SK-N-SH (cell line): ENCODE results near the gene TUBD1. TPM values are rescaled to one million over a fixed set of nuclear protein-coding genes. Genes with fewer than 3 reads are reported as not detected.

Experiments
- CTCF ChIA-PET: fragments of 300-600, 350-600 bp; formaldehyde crosslinking; extraction: SDS; loops from one replicate; lab custom pipeline; 2021; lab: Yijun Ruan, JAX
- POLR2A ChIA-PET: fragments of 350-600 bp; sonication (Branson Sonifier 250); formaldehyde crosslinking; extraction: SDS; loops from one replicate; lab custom pipeline; 2020; ENCODE audit warnings: antibody characterized with exemption, inconsistent platforms; lab: Yijun Ruan, JAX
- DNase-seq: peaks from one replicate; pipeline ENCODE4 v3.0.0; 2012
- H2AFZ ChIP-seq: fragments of 200-600 bp; sonication (generic); 2 replicates; pipeline ENCODE4 v1.8.1; 2016; ENCODE audit warnings: antibody characterized with exemption, mild to moderate bottlenecking, low read depth
- H3F3A ChIP-seq: fragments of 200-600 bp; sonication (generic); replicated peaks from 2 replicates; pipeline ENCODE3; 2016; ENCODE audit warnings: antibody characterized with exemption, mild to moderate bottlenecking; ENCODE audit not compliant: insufficient read depth
- H3K27ac ChIP-seq, 2 experiments: fragments of 200-500 bp in 1 of 2; fragments of 200-600 bp in 1 of 2; sonication (Bioruptor generic) in 1 of 2; sonication (generic), shearing (Covaris generic) in 1 of 2; 2 replicates each; pipeline versions ENCODE4 v1.5.1 to v1.6.1; 2014 to 2016; ENCODE audit warnings: low read depth in 2 of 2, inconsistent platforms in 1 of 2, low read length in 1 of 2, mild to moderate bottlenecking in 1 of 2, mixed read lengths in 1 of 2
- H3K27me3 ChIP-seq: fragments of 200-600 bp; sonication (generic), shearing (Covaris generic); 2 replicates; pipeline ENCODE4 v1.6.1; 2016; ENCODE audit warnings: mixed run types; ENCODE audit not compliant: insufficient read depth
- H3K36me3 ChIP-seq, 2 experiments: fragments of 200-500 bp in 1 of 2; fragments of 200-600 bp in 1 of 2; sonication (Bioruptor generic) in 1 of 2; sonication (generic) in 1 of 2; replicated peaks in 1 of 2; 2 replicates each; pipeline versions ENCODE3 to v1.5.1; 2014 to 2016; ENCODE audit warnings: low read length in 1 of 2, mild to moderate bottlenecking in 1 of 2; ENCODE audit not compliant: insufficient read depth in 2 of 2, control insufficient read depth in 1 of 2
- H3K4me1 ChIP-seq, 2 experiments: fragments of 200-500 bp in 1 of 2; fragments of 200-600 bp in 1 of 2; sonication (Bioruptor generic) in 1 of 2; sonication (generic), shearing (Covaris generic) in 1 of 2; 2 replicates each; pipeline versions ENCODE4 v1.5.1 to v1.6.1; 2014 to 2016; ENCODE audit warnings: low read depth in 1 of 2, low read length in 1 of 2, mixed run types in 1 of 2; ENCODE audit not compliant: insufficient read depth in 2 of 2, control insufficient read depth in 1 of 2
- H3K4me2 ChIP-seq: fragments of 200-600 bp; sonication (generic), shearing (Covaris generic); 2 replicates; pipeline ENCODE4 v1.6.1; 2017; ENCODE audit warnings: mixed run types
- H3K4me3 ChIP-seq, 2 experiments: fragments of 200-500 bp in 1 of 2; fragments of 200-600 bp in 1 of 2; sonication (Bioruptor generic) in 1 of 2; sonication (generic), shearing (Covaris generic) in 1 of 2; 2 replicates each; pipeline versions ENCODE4 v1.5.1 to v1.8.1; 2014 to 2016; ENCODE audit warnings: low read depth in 2 of 2, inconsistent platforms in 1 of 2, low read length in 1 of 2, mild to moderate bottlenecking in 1 of 2, mixed read lengths in 1 of 2, moderate library complexity in 1 of 2
- H3K79me2 ChIP-seq: fragments of 200-600 bp; sonication (generic); 2 replicates; pipeline ENCODE4 v1.8.1; 2017; ENCODE audit warnings: mild to moderate bottlenecking; ENCODE audit not compliant: insufficient read depth
- H3K9ac ChIP-seq: fragments of 200-600 bp; sonication (generic); 2 replicates; pipeline ENCODE4 v1.6.1; 2017; ENCODE audit warnings: mixed run types
- H3K9me2 ChIP-seq: fragments of 200-600 bp; sonication (generic); 2 replicates; pipeline ENCODE4 v1.6.1; 2017; ENCODE audit warnings: mixed run types
- H3K9me3 ChIP-seq: fragments of 200-600 bp; sonication (generic); 2 replicates; pipeline ENCODE4 v1.6.1; 2017; ENCODE audit warnings: mixed run types, mild to moderate bottlenecking, moderate library complexity
- H4K20me1 ChIP-seq: fragments of 200-600 bp; sonication (generic); 2 replicates; pipeline ENCODE4 v1.6.1; 2017; ENCODE audit warnings: mild to moderate bottlenecking, mixed run types; ENCODE audit not compliant: insufficient read depth
- CHD2 ChIP-seq: fragments of 150-350 bp; IDR thresholded peaks from 2 replicates; pipeline ENCODE4 v1.6.1; 2018; ENCODE audit warnings: low read length; ENCODE audit not compliant: partially characterized antibody
- EP300 ChIP-seq, 2 experiments: IDR thresholded peaks; 2 replicates each; pipeline versions ENCODE4 v1.4.0 to v1.6.1; 2012; ENCODE audit warnings: borderline replicate concordance in 1 of 2, low read depth in 1 of 2, low read length in 1 of 2
- FOSL2 ChIP-seq: IDR thresholded peaks from 2 replicates; pipeline ENCODE4 v1.4.0; 2012; ENCODE audit warnings: low read depth, mild to moderate bottlenecking, moderate library complexity, borderline replicate concordance
- GATA2 ChIP-seq: sonication (generic); formaldehyde crosslinking; IDR thresholded peaks from 2 replicates; pipeline ENCODE4 v1.5.0; 2020; ENCODE audit warnings: mild to moderate bottlenecking, missing genetic modification reagents
- JUND ChIP-seq: IDR thresholded peaks from 2 replicates; pipeline ENCODE4 v1.4.0; 2012
- RAD21 ChIP-seq: IDR thresholded peaks from 2 replicates; pipeline ENCODE4 v1.6.1; 2012; ENCODE audit warnings: mild to moderate bottlenecking, low read length
- RFX5 ChIP-seq: IDR thresholded peaks from 2 replicates; pipeline ENCODE4 v1.6.1; 2012; ENCODE audit warnings: mild to moderate bottlenecking, improper control_type of control experiment, low read length
- TAF1 ChIP-seq: IDR thresholded peaks from 2 replicates; pipeline ENCODE4 v1.6.1; 2012; ENCODE audit warnings: low read depth, mild to moderate bottlenecking, low read length, moderate library complexity, borderline replicate concordance
- WGBS: methylation state at CpG from one replicate; pipeline ENCODE4 v1.1.6; 2017; ENCODE audit warnings: low lambda C conversion rate; 5-methylcytosine and 5-hydroxymethylcytosine counted together
- polyA plus RNA-seq, 3 experiments: library from polyadenylated mRNA; depleted of rRNA; stranded (reverse); fragments of >200 nt; gene quantifications; 2 replicates each; pipeline ENCODE4 v1.2.3, GENCODE V29; 2012
- TF ChIP-seq, protein P1 (sequence below): fragments of 150-350 bp; IDR thresholded peaks from 2 replicates; pipeline ENCODE4 v1.6.1; 2016; ENCODE audit warnings: mild to moderate bottlenecking, low read depth, low read length
- TF ChIP-seq, protein P2 (sequence below): fragments of 200-600 bp; sonication (generic); IDR thresholded peaks from 2 replicates; pipeline ENCODE4 v1.6.1; 2017; ENCODE audit warnings: antibody characterized with exemption, mild to moderate bottlenecking, moderate library complexity
- TF ChIP-seq, protein P3 (sequence below): IDR thresholded peaks from 2 replicates; pipeline ENCODE4; 2012

Gene TUBD1
- polyA plus RNA-seq, 1 of the 3 experiments (the other 2 are of a cell fraction) = 3.2 TPM

DNA sequence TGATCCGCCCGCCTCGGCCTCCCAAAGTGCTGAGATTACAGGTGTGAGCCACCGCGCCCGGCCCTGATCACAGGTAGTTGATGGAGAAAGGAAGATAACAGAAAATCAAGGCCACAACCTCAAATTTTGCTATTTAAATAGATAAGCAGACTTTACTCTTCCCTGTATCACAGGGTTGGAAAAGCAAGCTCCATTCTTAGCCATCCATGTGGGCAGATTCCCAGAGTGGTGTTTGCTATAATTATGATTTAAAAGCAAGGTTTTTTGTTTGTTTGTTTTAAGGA is 44.4 kb downstream of the TUBD1 start:
- CTCF ChIA-PET = interaction anchor here (0.8 to 2.8 kb wide), 5 partner anchors 9 to 102 kb away, joined by 3 to 16 read pairs (median 3); no protein-coding TSS in a partner anchor
- no peak overlapping the region for H2AFZ ChIP-seq
- no peaks in the 10 kb centered on the region for H3K36me3 ChIP-seq
- POLR2A ChIA-PET = no interaction called here
- no peaks in the 10 kb centered on the region for H3K9me3 ChIP-seq
- no peak overlapping the region for H3K4me3 ChIP-seq
- no peaks in the 10 kb centered on the region for H3K9me2 ChIP-seq
- H3K4me1 ChIP-seq = peaks cover 4 to 31% of the 10 kb centered on the region in 2 experiments; a peak in 3 of 4 replicates
- TF ChIP-seq CHD2 (no peak), EP300 (IDR thresholded peaks at IDR 0.05; ENCODE audit: borderline replicate concordance in 1 of 2, low read depth in 1 of 2, low read length in 1 of 2) (no peak), RAD21 (no peak), GATA2 (CRISPR knock-in tag) (no peak), RFX5 (no peak)
- TF ChIP-seq, protein P1, sequence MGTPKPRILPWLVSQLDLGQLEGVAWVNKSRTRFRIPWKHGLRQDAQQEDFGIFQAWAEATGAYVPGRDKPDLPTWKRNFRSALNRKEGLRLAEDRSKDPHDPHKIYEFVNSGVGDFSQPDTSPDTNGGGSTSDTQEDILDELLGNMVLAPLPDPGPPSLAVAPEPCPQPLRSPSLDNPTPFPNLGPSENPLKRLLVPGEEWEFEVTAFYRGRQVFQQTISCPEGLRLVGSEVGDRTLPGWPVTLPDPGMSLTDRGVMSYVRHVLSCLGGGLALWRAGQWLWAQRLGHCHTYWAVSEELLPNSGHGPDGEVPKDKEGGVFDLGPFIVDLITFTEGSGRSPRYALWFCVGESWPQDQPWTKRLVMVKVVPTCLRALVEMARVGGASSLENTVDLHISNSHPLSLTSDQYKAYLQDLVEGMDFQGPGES = no peak
- TF ChIP-seq, all 33 proteins: peak for 0
- 94% methylated on average over 6 of the region's 6 CpGs for WGBS
- Histone ChIP-seq H3K79me2 (no peaks in the 10 kb centered on the region), H3K27ac (no peak overlapping the region), H4K20me1 (peaks cover 13% of the 10 kb centered on the region), H3K4me2 (no peak overlapping the region), H3F3A (peaks cover 55% of the 10 kb centered on the region), H3K9ac (no peak overlapping the region), H3K27me3 (no peaks in the 10 kb centered on the region)
- DNase-seq = no peak

DNA sequence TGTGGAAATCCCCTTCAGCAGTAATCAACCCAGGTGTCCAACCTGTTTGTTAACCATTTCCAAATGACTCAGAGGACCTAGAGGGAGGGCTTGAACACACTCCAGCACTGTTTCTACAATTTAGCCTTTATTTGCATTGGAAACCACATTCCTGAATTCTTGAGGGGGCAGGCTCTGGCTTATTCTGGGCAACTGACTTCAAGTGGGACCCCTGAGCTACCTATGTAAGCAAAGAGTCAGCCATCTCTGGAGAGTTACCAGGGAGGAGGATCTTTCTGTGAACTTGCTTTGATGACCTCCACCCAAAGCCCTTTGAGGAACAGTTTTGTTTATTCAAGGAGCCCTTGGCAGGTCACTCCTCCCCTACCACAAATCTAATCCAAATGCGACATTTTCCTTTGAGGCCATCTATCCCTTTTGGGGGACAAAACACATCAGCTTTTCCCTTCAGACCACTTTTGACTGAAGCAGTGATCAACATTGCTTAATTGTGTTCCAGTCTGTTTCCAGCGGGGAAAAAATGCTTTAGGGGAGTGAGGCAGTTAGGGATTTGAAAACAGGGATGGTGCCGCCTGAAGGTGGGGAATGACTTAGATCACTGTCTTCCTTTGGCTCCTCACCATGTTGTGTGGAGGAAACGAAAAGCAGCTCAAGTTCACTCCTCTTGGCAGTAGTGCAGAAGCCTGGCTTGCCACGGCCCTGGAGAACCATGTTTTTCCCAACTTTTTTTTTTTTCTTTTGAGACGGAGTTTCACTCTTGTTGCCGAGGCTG is 46.2 kb downstream of the TUBD1 start:
- peaks cover 4 to 22% of the 10 kb centered on the region in 2 experiments; a peak in 3 of 4 replicates for H3K4me1 ChIP-seq
- 52% methylated on average over 7 of the region's 7 CpGs for WGBS
- peak overlapping the region; percentile 100; the same call in 1 of the 2 replicates for H3K9ac ChIP-seq
- H3K79me2 ChIP-seq = peaks cover 11% of the 10 kb centered on the region
- no peaks in the 10 kb centered on the region for H3K9me3 ChIP-seq
- peaks cover 19% of the 10 kb centered on the region for H4K20me1 ChIP-seq
- H3K27me3 ChIP-seq = no peaks in the 10 kb centered on the region
- DNase-seq = no peak
- no peak overlapping the region for H2AFZ ChIP-seq
- H3K36me3 ChIP-seq = peaks cover 0 to 10% of the 10 kb centered on the region in 2 experiments
- peaks cover 63% of the 10 kb centered on the region for H3F3A ChIP-seq
- peak overlapping the region; percentile 18; the same call in 1 of the 2 replicates for H3K4me2 ChIP-seq
- no peak for TF ChIP-seq JUND
- TF ChIP-seq TAF1 = no peak
- TF ChIP-seq, protein P2, sequence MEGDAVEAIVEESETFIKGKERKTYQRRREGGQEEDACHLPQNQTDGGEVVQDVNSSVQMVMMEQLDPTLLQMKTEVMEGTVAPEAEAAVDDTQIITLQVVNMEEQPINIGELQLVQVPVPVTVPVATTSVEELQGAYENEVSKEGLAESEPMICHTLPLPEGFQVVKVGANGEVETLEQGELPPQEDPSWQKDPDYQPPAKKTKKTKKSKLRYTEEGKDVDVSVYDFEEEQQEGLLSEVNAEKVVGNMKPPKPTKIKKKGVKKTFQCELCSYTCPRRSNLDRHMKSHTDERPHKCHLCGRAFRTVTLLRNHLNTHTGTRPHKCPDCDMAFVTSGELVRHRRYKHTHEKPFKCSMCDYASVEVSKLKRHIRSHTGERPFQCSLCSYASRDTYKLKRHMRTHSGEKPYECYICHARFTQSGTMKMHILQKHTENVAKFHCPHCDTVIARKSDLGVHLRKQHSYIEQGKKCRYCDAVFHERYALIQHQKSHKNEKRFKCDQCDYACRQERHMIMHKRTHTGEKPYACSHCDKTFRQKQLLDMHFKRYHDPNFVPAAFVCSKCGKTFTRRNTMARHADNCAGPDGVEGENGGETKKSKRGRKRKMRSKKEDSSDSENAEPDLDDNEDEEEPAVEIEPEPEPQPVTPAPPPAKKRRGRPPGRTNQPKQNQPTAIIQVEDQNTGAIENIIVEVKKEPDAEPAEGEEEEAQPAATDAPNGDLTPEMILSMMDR = no peak
- TF ChIP-seq, protein P3, sequence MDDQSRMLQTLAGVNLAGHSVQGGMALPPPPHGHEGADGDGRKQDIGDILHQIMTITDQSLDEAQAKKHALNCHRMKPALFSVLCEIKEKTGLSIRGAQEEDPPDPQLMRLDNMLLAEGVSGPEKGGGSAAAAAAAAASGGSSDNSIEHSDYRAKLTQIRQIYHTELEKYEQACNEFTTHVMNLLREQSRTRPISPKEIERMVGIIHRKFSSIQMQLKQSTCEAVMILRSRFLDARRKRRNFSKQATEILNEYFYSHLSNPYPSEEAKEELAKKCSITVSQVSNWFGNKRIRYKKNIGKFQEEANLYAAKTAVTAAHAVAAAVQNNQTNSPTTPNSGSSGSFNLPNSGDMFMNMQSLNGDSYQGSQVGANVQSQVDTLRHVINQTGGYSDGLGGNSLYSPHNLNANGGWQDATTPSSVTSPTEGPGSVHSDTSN = peak; percentile 19; the same call in 1 of the 2 replicates
- 0 out of 2 replicates have a peak, but pooled peaks have one; percentile 4 for TF ChIP-seq FOSL2
- peak overlapping the region; percentile 69 to 100 for H3K27ac ChIP-seq
- ChIA-PET POLR2A (interaction anchor here (0.6 kb wide), 1 partner anchor 18 kb away, joined by 3 read pairs; no protein-coding TSS in a partner anchor), CTCF (interaction anchor here (0.9 to 2.0 kb wide), 7 partner anchors 13 to 190 kb away, joined by 3 to 7 read pairs (median 4); no protein-coding TSS in a partner anchor)
- H3K9me2 ChIP-seq = no peaks in the 10 kb centered on the region
- H3K4me3 ChIP-seq = no peak overlapping the region
